ENCODE data around the gene CDC42BPA. TPM values are rescaled to one million over a fixed set of nuclear protein-coding genes. Genes with fewer than 3 reads are reported as not detected.

The CDC42BPA gene
- total RNA-seq, 1 experiment from 2014 or later: 48.6 TPM

GRCh38 chr1:227094249-227094966 lies 223.9 kb downstream of the CDC42BPA start:
- Mint-ChIP-seq H3K4me1 (ENCODE audit: low read depth, unreplicated experiment) (peaks cover 35% of the 10 kb centered on the region), H3K36me3 (ENCODE audit: insufficient read depth, unreplicated experiment) (no peaks in the 10 kb centered on the region), H3K9me3 (ENCODE audit: low read depth, unreplicated experiment) (no peaks in the 10 kb centered on the region), H3K4me3 (ENCODE audit: low read depth, unreplicated experiment) (peak overlapping the region; percentile 47), H3K27ac (ENCODE audit: unreplicated experiment) (peak overlapping the region; percentile 69), H3K27me3 (ENCODE audit: unreplicated experiment) (no peaks in the 10 kb centered on the region)
- TF ChIP-seq CTCF (IDR thresholded peaks at IDR 0.05; ENCODE audit: unreplicated experiment): no peak
- DNase-seq: peak; percentile 61
- intact Hi-C loops (cut with micrococcal nuclease; ENCODE audit: unreplicated experiment): no loop called here
- no TSS peak for BruUV-seq (replicated peaks)
- CTCF ChIA-PET: interaction anchor here (1.0 to 1.5 kb wide), 2 partner anchors 17 to 224 kb away, joined by 3 to 6 read pairs; partner anchors contain the start of gene CDC42BPA

- H3K9me3 Mint-ChIP-seq (ENCODE audit: low read depth, unreplicated experiment): no peaks in the 10 kb centered on the region
- peaks cover 32% of the 10 kb centered on the region for H3K4me1 Mint-ChIP-seq (ENCODE audit: low read depth, unreplicated experiment)
- CTCF ChIA-PET: no interaction called here
- no peaks in the 10 kb centered on the region for H3K27me3 Mint-ChIP-seq (ENCODE audit: unreplicated experiment)
- H3K27ac Mint-ChIP-seq (ENCODE audit: unreplicated experiment): peak overlapping the region; percentile 69
- no peak for TF ChIP-seq CTCF (IDR thresholded peaks at IDR 0.05; ENCODE audit: unreplicated experiment)
- BruUV-seq (replicated peaks): no TSS peak
- H3K4me3 Mint-ChIP-seq (ENCODE audit: low read depth, unreplicated experiment): peak overlapping the region; percentile 47
- intact Hi-C loops (cut with micrococcal nuclease; ENCODE audit: unreplicated experiment): no loop called here
- no peaks in the 10 kb centered on the region for H3K36me3 Mint-ChIP-seq (ENCODE audit: insufficient read depth, unreplicated experiment)
- DNase-seq: no peak
Measured at GRCh38 chr1:227093309-227093708, 225.0 kb downstream of the CDC42BPA start.

- no peak for TF ChIP-seq CTCF (IDR thresholded peaks at IDR 0.05; ENCODE audit: unreplicated experiment)
- CTCF ChIA-PET: no interaction called here
- no TSS peak for BruUV-seq (replicated peaks)
- H3K4me3 Mint-ChIP-seq (ENCODE audit: low read depth, unreplicated experiment): no peak overlapping the region
- no peak overlapping the region for H3K27ac Mint-ChIP-seq (ENCODE audit: unreplicated experiment)
- H3K36me3 Mint-ChIP-seq (ENCODE audit: insufficient read depth, unreplicated experiment): no peaks in the 10 kb centered on the region
- DNase-seq: no peak
- intact Hi-C loops (cut with micrococcal nuclease; ENCODE audit: unreplicated experiment): no loop called here
- H3K9me3 Mint-ChIP-seq (ENCODE audit: low read depth, unreplicated experiment): no peaks in the 10 kb centered on the region
- H3K4me1 Mint-ChIP-seq (ENCODE audit: low read depth, unreplicated experiment): peaks cover 32% of the 10 kb centered on the region
- no peaks in the 10 kb centered on the region for H3K27me3 Mint-ChIP-seq (ENCODE audit: unreplicated experiment)
Measured at GRCh38 chr1:227092069-227092468, 226.2 kb downstream of the CDC42BPA start.

GRCh38 chr1:227086636-227087035 lies 231.7 kb downstream of the CDC42BPA start:
- H3K36me3 Mint-ChIP-seq (ENCODE audit: insufficient read depth, unreplicated experiment): no peaks in the 10 kb centered on the region
- no peak overlapping the region for H3K4me3 Mint-ChIP-seq (ENCODE audit: low read depth, unreplicated experiment)
- intact Hi-C loops (cut with micrococcal nuclease; ENCODE audit: unreplicated experiment): no loop called here
- DNase-seq: no peak
- no TSS peak for BruUV-seq (replicated peaks)
- peaks cover 8% of the 10 kb centered on the region for H3K9me3 Mint-ChIP-seq (ENCODE audit: low read depth, unreplicated experiment)
- H3K27me3 Mint-ChIP-seq (ENCODE audit: unreplicated experiment): no peaks in the 10 kb centered on the region
- no peak overlapping the region for H3K27ac Mint-ChIP-seq (ENCODE audit: unreplicated experiment)
- peaks cover 7% of the 10 kb centered on the region for H3K4me1 Mint-ChIP-seq (ENCODE audit: low read depth, unreplicated experiment)
- no peak for TF ChIP-seq CTCF (IDR thresholded peaks at IDR 0.05; ENCODE audit: unreplicated experiment)
- CTCF ChIA-PET: no interaction called here

All from Calu3 (cell line).